H1 (cell line): ENCODE measurements around the gene FLOT1. TPM values are rescaled to one million over a fixed set of nuclear protein-coding genes. Genes with fewer than 3 reads are reported as not detected.

Experiments
- BCL11A ChIP-seq, 2 experiments: IDR thresholded peaks; one replicate each; pipeline ENCODE4 v1.6.1; 2011; ENCODE audit warnings: low read depth in 2 of 2, low read length in 2 of 2, mild to moderate bottlenecking in 2 of 2
- RBBP5 ChIP-seq: IDR thresholded peaks from 2 replicates; pipeline ENCODE4 v1.7.1; 2012; ENCODE audit warnings: low read depth, mild to moderate bottlenecking, inconsistent platforms, low read length, moderate library complexity, borderline replicate concordance
- polyA plus RNA-seq, 7 experiments: library from polyadenylated mRNA; depleted of rRNA in 3 of 7; stranded (reverse) in 5 of 7; unstranded in 2 of 7; fragments of >200 nt in 5 of 7; fragments of 200-250 nt in 2 of 7; gene quantifications; 1 replicate in 5 of 7; 2 replicates in 1 of 7; 4 replicates in 1 of 7; pipeline versions ENCODE4 v1.2.1 to v1.2.3, GENCODE V29; 2011 to 2013; ENCODE audit warnings: missing spikeins in 2 of 7, mixed read lengths in 2 of 7
- total RNA-seq: library from RNA; stranded (reverse); fragmentation: NEBNext Ultra II Directional; extraction: Animal tissue kit (Norgen Biotek cat#: 25700); gene quantifications from 2 replicates; pipeline ENCODE4 v1.2.1, GENCODE V29; 2021

The FLOT1 gene
- total and polyA plus RNA-seq, 2 of the 8 experiments (the other 6 are each of a cell fraction or from before 2014, with no cell fraction given): 87.5 to 88.1 TPM

- TF ChIP-seq RBBP5: no peak
- TF ChIP-seq BCL11A (IDR thresholded peaks at IDR 0.05; ENCODE audit: low read depth in 2 of 2, low read length in 2 of 2): no peak
Measured at GRCh38 chr6:30738532-30738931, 4.0 kb downstream of the FLOT1 start (continued).
